ENCODE results near the gene PDZRN3.

PDZRN3 gene

DNA sequence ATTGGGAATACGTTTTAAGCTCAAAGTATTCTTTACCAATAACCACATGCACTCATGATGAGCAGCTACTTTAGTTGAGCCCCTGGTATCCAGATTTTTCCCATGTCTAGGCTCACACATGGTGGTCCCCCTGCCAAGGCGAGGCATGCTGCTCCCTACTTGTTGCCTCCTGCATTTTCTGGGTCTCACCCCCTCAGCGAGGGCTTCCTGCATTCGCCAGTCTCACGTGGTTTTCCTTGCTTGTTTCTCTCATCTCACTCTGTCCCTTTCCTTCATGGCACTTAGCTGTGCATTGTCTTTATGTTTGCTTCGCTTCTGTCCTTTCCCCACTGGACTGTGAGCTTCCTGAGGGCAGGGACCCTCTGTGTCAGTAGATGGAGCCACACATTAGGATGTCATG is 99.2 kb downstream of the PDZRN3 start:
- DNase-seq (ENCODE audit: low read depth in 1 of 2, low spot score in 1 of 2) = no peak

DNA sequence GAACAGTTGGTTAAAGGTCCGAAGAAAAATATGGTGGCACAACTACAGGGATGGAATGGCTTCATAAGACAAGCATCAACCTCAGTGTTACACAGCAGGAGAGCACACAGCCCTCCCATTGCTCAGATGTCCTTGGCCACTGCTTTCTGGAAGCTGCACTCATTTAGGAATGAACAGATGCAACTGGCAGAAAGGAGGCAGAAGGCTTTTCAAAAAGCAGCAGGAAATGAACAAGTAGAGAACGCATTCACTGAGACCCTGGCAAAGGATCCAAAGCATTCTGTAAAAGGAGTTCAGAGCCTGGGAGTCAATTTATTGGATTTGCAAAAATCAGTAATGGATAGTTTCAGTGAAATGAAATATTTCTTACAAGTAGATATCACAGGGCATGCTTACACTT is 101.1 kb downstream of the PDZRN3 start:
- DNase-seq (ENCODE audit: low read depth in 1 of 2, low spot score in 1 of 2) = no peak

DNA sequence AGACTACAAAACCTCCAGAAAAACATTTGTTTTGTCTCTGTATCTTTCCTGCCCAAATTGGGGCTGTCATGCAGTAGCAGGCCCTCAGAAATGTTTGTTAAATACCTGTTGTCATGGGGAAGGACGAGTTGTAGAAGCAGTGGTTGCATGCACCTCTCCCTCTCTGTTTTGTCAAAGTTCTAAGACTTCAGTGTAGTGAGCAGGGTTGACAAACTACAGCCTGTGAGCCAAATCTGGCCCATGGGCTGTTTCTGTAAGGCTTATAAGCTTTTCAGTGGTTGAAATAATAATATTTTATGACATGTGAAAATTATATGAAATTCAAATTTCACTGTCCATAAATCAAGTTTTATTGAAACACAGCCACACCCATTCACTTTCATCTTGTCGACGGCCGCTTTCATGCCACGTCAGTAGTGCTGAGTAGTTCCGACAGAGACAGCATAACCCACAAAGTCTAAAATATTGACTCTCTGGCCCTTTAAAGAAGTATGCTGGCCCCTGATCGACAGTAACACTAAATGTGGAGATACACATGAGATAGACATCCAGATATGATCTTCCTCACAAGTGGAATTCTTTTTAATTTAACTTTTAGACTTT is 102.9 kb downstream of the PDZRN3 start:
- DNase-seq (ENCODE audit: low read depth in 1 of 2, low spot score in 1 of 2) = no peak

DNA sequence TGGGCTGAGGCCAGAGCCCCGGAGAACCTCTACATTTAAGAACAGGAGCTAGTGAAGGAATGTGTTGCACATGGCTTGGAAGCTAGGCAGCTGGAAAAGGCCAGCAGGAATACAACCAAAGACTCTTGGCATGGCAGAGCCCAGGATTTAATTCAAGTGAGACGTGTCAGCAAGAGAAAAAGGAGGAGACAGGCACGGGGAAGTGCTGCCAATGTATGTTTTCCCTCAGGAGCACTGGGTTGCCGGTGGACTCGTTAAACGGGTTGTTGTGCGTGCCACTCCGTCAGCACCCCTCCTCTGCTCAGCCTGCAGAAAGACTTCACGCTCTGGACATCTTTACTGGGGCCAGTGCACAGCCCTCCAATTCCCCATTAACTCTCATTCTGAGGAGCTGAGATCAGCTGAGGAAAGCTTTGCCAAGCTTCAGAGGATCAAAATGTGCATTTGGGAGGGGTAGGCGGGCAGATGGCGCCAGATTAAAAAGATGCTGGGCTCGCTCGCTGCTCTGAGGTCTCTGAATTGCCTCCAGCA is 103.7 kb downstream of the PDZRN3 start:
- no peak for DNase-seq (ENCODE audit: low read depth in 1 of 2, low spot score in 1 of 2)

DNA sequence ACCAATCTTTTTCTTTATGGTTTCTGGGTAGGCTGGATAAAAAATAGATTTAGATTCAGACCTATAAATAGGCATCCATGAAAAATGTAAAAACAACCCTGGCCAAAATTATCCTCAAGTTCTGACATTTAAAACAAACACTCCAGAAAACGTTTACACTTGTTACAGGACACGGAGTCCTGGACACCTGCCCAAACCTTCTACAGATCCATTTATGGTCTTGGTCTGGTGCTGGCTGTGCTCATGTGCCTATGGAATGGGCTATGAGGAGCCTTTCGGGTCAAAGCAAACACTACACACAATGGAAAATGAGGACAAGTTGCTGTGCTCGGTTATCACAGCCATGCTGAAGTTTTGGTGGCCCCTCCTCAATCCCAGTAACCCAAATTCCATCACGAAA is 108.1 kb downstream of the PDZRN3 start:
- no peak for DNase-seq (ENCODE audit: low read depth in 1 of 2, low spot score in 1 of 2)

DNA sequence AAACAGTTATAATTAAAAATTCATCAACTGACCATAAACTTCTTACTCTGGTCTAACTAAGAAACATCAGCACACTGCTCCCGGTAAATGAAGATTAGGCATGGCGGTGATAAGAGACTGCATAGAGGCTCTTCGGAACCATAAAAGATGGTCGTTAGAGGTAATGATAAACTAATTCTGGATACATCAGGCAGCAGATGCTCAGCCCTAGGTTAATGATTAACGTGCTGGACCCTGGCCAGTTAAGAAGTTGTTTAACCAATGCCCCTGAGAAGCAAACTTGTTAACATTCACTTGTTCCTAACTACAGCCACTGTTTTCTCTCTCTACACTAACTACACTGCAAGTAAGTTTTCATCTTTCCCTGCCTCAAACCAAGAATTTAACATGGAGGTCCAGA is 111.5 kb downstream of the PDZRN3 start:
- no peak for DNase-seq (ENCODE audit: low read depth in 1 of 2, low spot score in 1 of 2)

DNA sequence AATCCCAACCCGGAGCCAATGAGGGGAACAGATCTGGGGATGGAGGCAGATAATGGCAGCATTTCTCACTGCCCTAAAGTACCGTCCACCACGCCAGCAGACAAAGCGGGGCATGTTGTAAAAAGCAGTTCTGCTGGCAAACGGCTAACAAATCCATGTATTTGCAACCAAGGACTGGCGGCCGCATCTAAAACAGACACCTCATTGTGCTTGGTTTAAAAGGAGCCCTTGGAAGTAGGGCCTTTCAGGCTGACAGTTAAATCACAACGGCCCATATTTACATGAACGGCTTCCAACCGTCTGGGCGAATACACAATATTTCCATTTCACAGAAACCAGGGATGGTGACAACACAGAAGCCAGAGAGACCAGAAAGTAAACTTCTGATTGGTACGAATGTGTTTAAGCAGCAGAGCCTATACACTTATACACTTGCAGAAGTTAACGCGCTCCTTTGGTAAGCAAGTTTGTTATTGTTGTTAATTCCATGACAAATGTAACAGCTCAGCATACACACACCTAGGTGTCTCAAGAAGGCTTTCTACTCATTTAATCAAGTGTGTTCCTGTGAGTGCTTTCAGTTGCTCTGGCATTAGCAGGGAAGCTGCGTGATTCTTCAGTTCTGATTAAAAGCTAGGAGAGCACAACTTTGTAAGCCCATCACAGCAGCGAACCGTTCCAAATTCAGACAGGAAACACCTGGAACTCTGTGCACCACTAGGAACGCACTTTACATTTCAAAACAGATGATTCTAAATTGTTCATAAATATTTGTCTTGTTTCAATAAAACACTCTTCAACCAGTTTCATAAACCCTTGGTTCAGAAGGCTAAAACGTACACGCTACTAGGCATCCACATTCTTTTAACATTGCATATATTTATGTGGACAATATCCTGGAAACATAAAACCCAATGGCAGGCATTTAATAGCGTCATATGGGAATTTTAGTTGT is 112.9 kb downstream of the PDZRN3 start:
- DNase-seq (ENCODE audit: low read depth in 1 of 2, low spot score in 1 of 2) = no peak

DNA sequence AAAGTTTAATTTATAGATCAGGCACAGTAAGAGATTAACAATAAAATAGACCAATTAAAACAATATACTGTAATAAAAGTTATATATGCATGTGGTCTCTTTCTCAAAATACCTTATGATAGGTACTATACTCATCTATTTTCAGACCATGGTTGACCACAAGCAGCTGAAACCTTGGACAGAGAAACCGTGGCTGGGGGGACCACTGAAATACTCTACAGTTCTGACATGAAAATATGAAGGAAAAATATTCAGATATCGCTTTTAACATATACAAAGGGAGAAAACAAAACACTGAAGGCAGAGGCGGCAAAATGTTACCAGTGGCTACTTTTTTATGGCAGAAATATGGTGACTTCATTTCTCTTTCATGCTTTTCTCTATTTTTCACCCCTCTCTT is 114.0 kb downstream of the PDZRN3 start:
- DNase-seq (ENCODE audit: low read depth in 1 of 2, low spot score in 1 of 2) = no peak

DNA sequence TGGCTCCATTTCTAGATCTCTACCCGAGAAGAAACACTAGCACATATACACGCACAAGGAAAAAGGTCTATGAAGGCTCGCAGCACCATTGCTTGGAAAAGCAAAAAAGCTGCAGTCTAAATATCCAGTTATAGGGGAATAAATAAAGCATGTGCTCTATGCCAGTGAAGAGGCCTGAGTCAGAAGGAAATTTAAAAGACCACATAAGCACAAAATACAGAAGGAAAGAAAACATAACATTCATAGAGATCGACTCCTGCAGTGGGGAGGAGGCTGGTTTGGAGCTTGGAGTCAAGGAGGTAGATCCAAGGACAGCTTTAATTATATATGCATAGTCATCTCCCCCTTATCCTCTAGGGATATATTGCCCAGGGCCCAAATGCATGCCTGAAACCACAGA is 114.4 kb downstream of the PDZRN3 start:
- DNase-seq (ENCODE audit: low read depth in 1 of 2, low spot score in 1 of 2) = no peak

DNA sequence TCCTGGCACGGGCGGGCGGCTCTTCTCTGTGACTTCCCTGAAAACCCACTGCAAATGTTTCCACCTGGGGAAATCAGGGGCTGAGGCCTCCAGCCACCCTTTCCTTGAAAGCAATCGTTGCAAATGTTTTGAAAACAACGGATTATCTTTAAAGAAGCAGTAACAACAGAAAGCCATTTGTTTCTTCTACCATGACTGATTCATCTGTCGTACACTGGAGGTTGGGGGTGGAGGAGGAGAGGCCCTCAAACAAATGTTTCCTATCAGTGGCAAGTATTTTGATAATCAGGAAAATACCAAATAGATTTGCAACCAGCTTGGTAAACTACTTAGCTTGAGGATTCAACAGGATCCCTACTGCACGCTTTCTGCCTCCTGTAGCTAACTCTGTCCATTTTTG is 114.9 kb downstream of the PDZRN3 start:
- DNase-seq (ENCODE audit: low read depth in 1 of 2, low spot score in 1 of 2) = no peak

DNA sequence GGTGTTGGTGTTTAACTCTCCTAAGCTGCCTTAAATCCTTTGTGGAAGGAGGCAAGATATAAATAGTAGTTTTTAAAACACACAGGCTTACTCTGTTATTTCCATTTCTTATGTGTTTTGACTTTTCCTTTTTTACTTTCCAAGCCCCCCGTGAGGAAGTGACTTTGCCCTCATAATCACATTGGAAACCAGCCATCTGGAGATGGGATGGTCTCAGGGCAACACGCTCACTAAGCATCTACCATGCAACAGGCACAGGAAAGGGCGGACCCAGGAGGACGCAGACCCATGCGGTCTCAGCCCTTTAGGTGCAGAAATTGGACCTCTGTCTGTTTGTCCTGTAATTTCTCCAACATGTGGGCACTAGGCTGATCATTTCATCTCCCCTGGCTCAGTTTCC is 115.7 kb downstream of the PDZRN3 start:
- no peak for DNase-seq (ENCODE audit: low read depth in 1 of 2, low spot score in 1 of 2)

DNA sequence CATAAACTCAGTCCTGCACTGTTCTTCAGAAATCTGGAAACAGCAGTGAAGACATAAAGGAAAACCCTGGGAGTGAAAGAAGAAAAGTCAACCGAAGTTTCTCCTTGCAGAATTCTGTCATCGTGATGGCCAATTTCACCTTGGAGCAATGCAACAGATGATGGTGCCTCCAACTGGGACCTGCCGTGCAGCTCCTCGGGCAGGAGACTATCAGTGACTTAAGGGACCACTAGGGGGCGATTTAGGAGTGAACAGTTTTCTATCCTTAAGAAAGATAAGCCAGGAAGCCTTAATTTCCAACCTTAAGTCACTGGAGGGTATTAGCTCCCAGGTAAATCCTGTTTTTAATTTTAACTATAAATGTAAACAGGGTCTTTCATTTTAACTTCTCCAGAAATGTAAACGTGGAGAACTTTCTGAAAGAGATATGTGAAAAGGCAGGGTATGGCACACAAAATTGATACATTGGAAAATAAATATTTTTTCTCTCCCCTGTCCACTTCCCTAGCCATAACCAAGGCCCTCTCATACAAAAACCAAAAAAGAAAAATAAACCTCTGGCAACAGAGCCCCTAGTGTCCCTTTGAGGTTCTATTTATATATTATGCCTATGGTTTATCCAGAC is 116.3 kb downstream of the PDZRN3 start:
- no peak for DNase-seq (ENCODE audit: low read depth in 1 of 2, low spot score in 1 of 2)

DNA sequence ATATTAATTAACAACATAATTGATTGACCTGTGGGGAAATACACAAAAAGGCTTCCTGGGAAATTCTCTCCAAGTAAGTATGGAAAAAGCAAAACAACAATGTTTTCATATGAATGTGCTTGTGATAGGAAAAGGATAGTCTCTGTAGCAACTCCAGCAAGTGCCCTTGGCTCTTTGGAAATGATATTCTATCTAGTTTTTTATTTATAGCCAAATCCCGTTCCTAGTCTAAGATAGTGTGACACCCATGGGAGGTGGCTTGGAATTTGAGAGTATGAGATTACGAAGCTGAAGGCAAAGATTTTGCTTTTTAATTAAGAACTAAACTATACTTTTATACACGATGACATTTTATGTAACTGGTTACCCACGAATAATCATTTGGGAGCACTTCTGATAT is 119.9 kb downstream of the PDZRN3 start:
- DNase-seq (ENCODE audit: low read depth in 1 of 2, low spot score in 1 of 2) = no peak

DNA sequence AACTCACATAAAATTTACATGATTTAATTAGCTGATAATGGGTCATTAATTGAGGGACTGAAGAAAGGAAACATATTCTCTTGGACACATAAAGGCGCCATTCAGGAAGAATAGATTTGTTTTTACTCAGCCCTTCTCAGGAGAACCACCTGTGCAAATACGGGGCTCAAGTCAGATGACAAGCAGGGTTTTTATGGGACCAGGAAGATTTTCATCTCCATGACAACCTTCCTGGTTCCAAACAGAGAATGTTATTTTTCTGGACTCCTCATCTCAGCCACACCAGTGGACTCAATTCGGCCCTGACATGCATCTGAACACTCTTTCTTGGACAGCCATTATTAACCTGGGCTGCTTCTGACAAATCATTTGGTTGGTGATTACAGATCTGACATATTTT is 120.5 kb downstream of the PDZRN3 start:
- DNase-seq (ENCODE audit: low read depth in 1 of 2, low spot score in 1 of 2) = no peak

DNA sequence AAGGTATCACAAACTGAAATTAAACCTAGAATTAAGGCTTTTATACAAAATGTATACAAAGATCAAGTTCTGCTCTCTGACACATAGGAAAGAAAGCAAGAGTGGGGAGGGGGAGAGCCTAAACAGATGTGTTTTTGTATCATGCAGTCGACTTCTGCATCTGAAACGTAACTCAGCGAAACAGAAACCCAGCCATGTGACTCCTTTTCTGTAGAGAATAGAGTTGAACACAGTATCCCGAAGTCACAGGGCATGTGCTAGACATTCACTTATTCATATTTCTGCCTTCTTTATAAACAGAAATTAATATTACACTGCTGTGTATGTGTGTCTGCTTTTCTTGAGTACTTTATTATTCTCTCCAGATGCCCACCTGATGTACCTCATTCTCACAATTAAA is 121.0 kb downstream of the PDZRN3 start:
- no peak for DNase-seq (ENCODE audit: low read depth in 1 of 2, low spot score in 1 of 2)

DNA sequence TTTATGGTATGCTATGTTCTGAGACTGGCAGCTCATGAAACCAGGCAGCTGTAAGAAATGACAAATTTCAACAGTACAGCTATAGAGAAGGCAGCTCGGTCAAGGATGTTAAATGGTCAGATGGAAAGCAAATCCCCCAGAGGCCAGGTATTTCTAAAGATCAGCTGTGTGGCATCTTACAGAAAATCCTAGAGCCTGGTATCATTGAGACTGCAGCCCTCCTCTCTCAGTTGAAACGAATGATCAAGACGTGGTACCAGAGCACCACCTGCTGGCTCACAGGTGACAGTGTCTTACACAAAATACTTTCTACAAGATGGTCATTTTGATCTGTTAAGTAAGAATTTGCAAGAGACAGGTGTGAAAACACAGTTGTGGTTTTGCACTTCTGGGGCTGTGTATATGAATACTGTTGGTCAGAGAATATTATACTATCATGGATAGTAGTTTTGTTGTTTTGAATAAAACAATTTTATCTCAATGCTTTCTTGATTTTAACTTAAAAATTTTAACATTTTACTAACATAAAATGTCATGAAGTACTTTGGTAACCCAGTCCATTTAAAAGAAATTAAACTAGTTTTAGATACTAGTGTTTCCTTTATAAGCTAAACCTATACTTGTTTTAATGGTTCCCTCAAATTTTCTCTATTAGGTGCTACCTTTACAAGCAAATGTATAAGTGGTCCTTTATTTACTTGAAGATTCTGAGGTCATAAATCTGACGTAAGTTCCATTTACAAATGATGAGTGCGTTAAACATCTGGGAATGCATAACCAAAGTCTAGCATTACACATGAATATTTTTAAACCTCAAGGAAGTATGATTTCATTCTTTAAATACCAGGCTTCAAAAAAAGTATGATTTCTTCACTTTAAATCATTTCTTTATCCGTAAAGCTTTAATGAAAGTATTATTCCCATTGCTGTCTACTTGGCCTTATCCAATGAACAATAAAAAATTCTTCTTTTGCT is 121.8 kb downstream of the PDZRN3 start:
- DNase-seq (ENCODE audit: low read depth in 1 of 2, low spot score in 1 of 2) = no peak

DNA sequence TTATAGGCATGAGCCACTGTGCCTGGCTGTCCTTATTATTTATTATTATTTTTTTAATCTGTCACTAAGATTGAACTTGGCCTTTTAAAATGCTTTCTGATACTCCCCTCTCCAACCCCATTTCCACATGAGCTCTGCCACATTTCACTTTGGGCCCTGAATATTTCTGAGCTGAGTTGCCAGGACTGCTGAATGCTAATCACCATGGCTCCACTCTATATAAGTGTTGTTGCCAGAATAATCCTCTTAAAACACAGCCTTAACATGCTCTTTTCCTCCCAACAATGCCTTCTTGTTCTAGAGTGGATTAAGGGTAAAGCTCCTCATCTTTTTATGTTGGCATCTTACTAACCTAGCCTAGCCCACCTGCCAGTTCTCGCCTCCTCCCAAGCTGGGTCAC is 124.4 kb downstream of the PDZRN3 start:
- DNase-seq (ENCODE audit: low read depth in 1 of 2, low spot score in 1 of 2) = no peak

DNA sequence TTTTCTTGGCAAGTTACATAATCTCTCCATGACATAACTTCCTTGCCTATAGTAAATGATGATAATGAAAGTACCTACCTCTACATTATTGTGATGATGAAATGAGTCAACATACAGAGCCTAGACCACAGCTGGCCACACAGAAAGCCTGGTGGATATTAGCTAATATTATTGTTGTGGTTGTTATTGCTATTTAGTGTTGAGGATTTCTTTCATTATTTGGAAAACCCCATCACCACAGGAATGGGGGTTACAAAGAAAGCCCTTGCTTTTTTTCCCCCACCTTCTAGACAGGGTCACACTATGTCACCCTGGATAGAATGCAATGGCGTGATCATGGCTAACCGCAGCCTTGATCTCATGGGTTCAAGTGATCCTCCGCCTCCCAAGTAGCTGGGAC is 125.0 kb downstream of the PDZRN3 start:
- no peak for DNase-seq (ENCODE audit: low read depth in 1 of 2, low spot score in 1 of 2)

DNA sequence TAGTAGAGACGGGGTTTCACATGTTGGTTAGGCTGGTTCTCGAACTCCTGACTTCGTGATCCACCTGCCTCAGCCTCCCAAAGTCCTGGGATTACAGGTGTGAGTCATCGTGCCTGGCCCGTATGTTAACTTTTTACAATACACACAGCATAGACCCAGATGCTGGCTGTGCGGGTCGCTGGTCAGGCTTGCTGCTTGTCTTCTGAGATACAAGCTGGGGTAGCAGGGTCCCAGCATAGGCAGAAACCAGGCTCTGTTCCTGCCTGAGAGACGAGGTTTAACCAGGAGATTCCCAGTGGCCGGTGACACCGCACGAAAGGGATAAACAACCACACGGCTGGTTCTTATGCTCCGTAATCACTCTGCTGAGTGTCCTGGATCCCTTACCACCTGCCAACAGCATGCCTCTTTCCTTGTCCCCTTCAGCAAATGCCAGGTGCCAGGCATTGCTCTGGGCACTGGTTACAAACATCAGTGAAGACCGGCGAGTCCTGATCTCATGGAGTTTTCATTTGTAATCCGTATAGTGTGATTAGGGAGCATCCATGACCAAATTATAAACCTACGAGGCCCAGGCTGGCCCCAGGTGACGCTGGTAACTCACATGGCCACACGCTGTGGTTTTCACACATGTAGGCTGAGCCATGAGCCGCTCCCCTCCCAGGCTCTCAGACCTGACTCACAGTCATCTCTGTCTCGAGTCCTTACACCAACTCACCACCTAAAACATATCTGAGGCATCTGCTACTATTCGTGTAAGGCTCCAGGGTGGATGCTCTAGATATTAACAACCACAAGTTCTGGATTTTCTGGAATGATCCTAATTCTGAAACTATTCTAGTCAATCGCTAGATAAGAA is 125.7 kb downstream of the PDZRN3 start:
- no peak for DNase-seq (ENCODE audit: low read depth in 1 of 2, low spot score in 1 of 2)
